Stimulated activated CD8-positive, alpha-beta memory T cell treated with anti-CD3 and anti-CD28 coated beads, Interleukin-15, amount 100 ng/mL, for 4 hours (primary cell): Measurements from ENCODE around the gene NR2F6.
A peak's percentile ranks its signal among the peaks of the same experiment; 100 is the strongest.
"Not testable (repeated sequence)": the region's sequence is repeated elsewhere in the genome, so short reads cannot be mapped to it uniquely, and the experiment has no call there.

ENCODE experiments used
- DNase-seq, 2 donors: peaks; one replicate each; pipeline ENCODE4 v3.0.0-alpha.2; 2020; ENCODE audit warnings: low read depth in 2 of 2

The NR2F6 gene

GRCh38 chr19:17245535-17245984 is at the start of gene NR2F6:
Gene NR2F6 (minus strand): TSS chr19:17245919. CDS start chr19:17245220, 699 bp downstream.
- DNase-seq: no peak

- no peak for DNase-seq
These were observed 48.6 kb upstream of the NR2F6 start for GRCh38 chr19:17294051-17294891.

GRCh38 chr19:17293605-17294004 is 47.9 kb upstream of the NR2F6 start:
- DNase-seq: no peak

- DNase-seq: peak; percentile 49 to 54
These were observed 46.8 kb upstream of the NR2F6 start for GRCh38 chr19:17292301-17293074.

- no peak for DNase-seq
These were observed 43.8 kb upstream of the NR2F6 start for GRCh38 chr19:17289489-17289888.

- no peak for DNase-seq
These were observed 41.0 kb upstream of the NR2F6 start for GRCh38 chr19:17286752-17287151.

GRCh38 chr19:17286263-17286662 is 40.5 kb upstream of the NR2F6 start:
- DNase-seq: no peak

GRCh38 chr19:17285415-17286135 is 39.9 kb upstream of the NR2F6 start:
- no peak for DNase-seq

- no peak for DNase-seq
These were observed 37.8 kb upstream of the NR2F6 start for GRCh38 chr19:17283504-17283996.

- DNase-seq: peak; percentile 46 to 56
These were observed 36.9 kb upstream of the NR2F6 start for GRCh38 chr19:17282488-17283125.

- no peak for DNase-seq
These were observed 35.9 kb upstream of the NR2F6 start, which contains the start of gene ANKLE1 for GRCh38 chr19:17281391-17282304. Gene ANKLE1 (plus strand): TSS chr19:17281901. CDS start chr19:17281921, 20 bp downstream.

- no peak for DNase-seq
These were observed 33.7 kb upstream of the NR2F6 start for GRCh38 chr19:17279436-17279835.

GRCh38 chr19:17275441-17276175 is 29.9 kb upstream of the NR2F6 start:
- no peak for DNase-seq

- DNase-seq: not testable (repeated sequence)
These were observed 29.2 kb upstream of the NR2F6 start for GRCh38 chr19:17274892-17275291.

GRCh38 chr19:17268754-17269153 is 23.0 kb upstream of the NR2F6 start:
- DNase-seq: no peak

GRCh38 chr19:17266975-17267788 is 21.5 kb upstream of the NR2F6 start, which contains the start of gene BABAM1:
Gene BABAM1 (plus strand): TSS chr19:17267443. CDS start chr19:17268807, 1,364 bp downstream.
- DNase-seq: peak; percentile 78 to 94

- DNase-seq: no peak
These were observed 20.9 kb upstream of the NR2F6 start for GRCh38 chr19:17266589-17266974.

- DNase-seq: no peak
These were observed 20.3 kb upstream of the NR2F6 start for GRCh38 chr19:17266026-17266425.

GRCh38 chr19:17264641-17264979 is 18.9 kb upstream of the NR2F6 start, which contains the start of gene USHBP1:
Gene USHBP1 (minus strand): TSS chr19:17264745. CDS start chr19:17264299, 446 bp downstream.
- no peak for DNase-seq
